Measurements from ENCODE around the gene WDR37. TPM values are rescaled to one million over a fixed set of nuclear protein-coding genes. Genes with fewer than 3 reads are reported as not detected.

Gene WDR37
- total RNA-seq, 2 experiments from 2014 or later = 17.2 to 17.9 TPM

- ATAC-seq (no peak), DNase-seq (no peak)
- intact Hi-C loops (cut with micrococcal nuclease) = no loop called here
- POLR2A ChIA-PET = interaction anchor here (0.8 to 1.0 kb wide), 2 partner anchors 22 to 97 kb away, joined by 3 read pairs; no protein-coding TSS in a partner anchor
- Mint-ChIP-seq H3K27ac (no peak overlapping the region), H3K4me1 (ENCODE audit: low read depth) (peaks cover 17% of the 10 kb centered on the region), H3K4me3 (no peak overlapping the region), H3K27me3 (no peaks in the 10 kb centered on the region), H3K9me3 (no peaks in the 10 kb centered on the region), H3K36me3 (ENCODE audit: low read depth) (peaks cover 28% of the 10 kb centered on the region)
- TF ChIP-seq CTCF (IDR thresholded peaks at IDR 0.05) = no peak
- CTCF ChIA-PET = no interaction called here
Observed at GRCh38 chr10:1090696-1091095, 34.5 kb downstream of the WDR37 start.

- peaks cover 18% of the 10 kb centered on the region for H3K36me3 Mint-ChIP-seq (ENCODE audit: low read depth)
- no peaks in the 10 kb centered on the region for H3K9me3 Mint-ChIP-seq
- no peaks in the 10 kb centered on the region for H3K27me3 Mint-ChIP-seq
- TF ChIP-seq CTCF (IDR thresholded peaks at IDR 0.05) = no peak
- intact Hi-C loops (cut with micrococcal nuclease) = no loop called here
- ChIA-PET CTCF (no interaction called here), POLR2A (interaction anchor here (0.6 kb wide), 1 partner anchor 579 kb away, joined by 3 read pairs; no protein-coding TSS in a partner anchor)
- DNase-seq = no peak
- no peak for ATAC-seq
- no peak overlapping the region for H3K27ac Mint-ChIP-seq
- no peak overlapping the region for H3K4me3 Mint-ChIP-seq
- H3K4me1 Mint-ChIP-seq (ENCODE audit: low read depth) = peaks cover 2% of the 10 kb centered on the region
Observed at GRCh38 chr10:1093696-1094095, 37.5 kb downstream of the WDR37 start.

- POLR2A ChIA-PET = interaction anchor here (0.6 kb wide), 1 partner anchor 578 kb away, joined by 3 read pairs; no protein-coding TSS in a partner anchor
- ATAC-seq = peak; percentile 93
Observed at GRCh38 chr10:1094112-1095057, 38.2 kb downstream of the WDR37 start.

GRCh38 chr10:1095498-1095897 lies 39.3 kb downstream of the WDR37 start:
- TF ChIP-seq CTCF (IDR thresholded peaks at IDR 0.05) = no peak
- Mint-ChIP-seq H3K36me3 (ENCODE audit: low read depth) (peaks cover 19% of the 10 kb centered on the region), H3K4me1 (ENCODE audit: low read depth) (peaks cover 14% of the 10 kb centered on the region), H3K27me3 (no peaks in the 10 kb centered on the region), H3K4me3 (no peak overlapping the region), H3K27ac (no peak overlapping the region), H3K9me3 (no peaks in the 10 kb centered on the region)
- intact Hi-C loops (cut with micrococcal nuclease) = no loop called here
- DNase-seq = no peak
- ChIA-PET CTCF (no interaction called here), POLR2A (no interaction called here)
- no peak for ATAC-seq

More at GRCh38 chr10:1094112-1095057, 38.2 kb downstream of the WDR37 start:
- Mint-ChIP-seq H3K27me3 (no peaks in the 10 kb centered on the region), H3K4me1 (ENCODE audit: low read depth) (peaks cover 5% of the 10 kb centered on the region), H3K36me3 (ENCODE audit: low read depth) (peaks cover 19% of the 10 kb centered on the region), H3K27ac (no peak overlapping the region), H3K4me3 (no peak overlapping the region), H3K9me3 (no peaks in the 10 kb centered on the region)
- TF ChIP-seq CTCF (IDR thresholded peaks at IDR 0.05) = no peak
- CTCF ChIA-PET = no interaction called here
- peak; percentile 90 for DNase-seq
- intact Hi-C loops (cut with micrococcal nuclease) = no loop called here
